Caco-2 (cell line): ENCODE data around the gene CALM1. TPM values are rescaled to one million over a fixed set of nuclear protein-coding genes. Genes with fewer than 3 reads are reported as not detected.

Experiments used
- BruUV-seq: library from RNA; stranded (reverse); fragments of 400-500 nt; replicated peaks from 2 replicates; lab custom pipeline; 2021; lab: Mats Ljungman, UMichigan
- CTCF ChIA-PET: fragments of 300-600 bp; sonication (Branson Sonifier 250); formaldehyde crosslinking; loops from one replicate; lab custom pipeline; 2022; ENCODE audit warnings: antibody characterized with exemption; lab: Charles Lee
- POLR2A ChIA-PET: fragments of 300-600 bp; sonication (Branson Sonifier 250); formaldehyde crosslinking; loops from one replicate; lab custom pipeline; 2022; ENCODE audit warnings: antibody characterized with exemption; lab: Charles Lee
- DNase-seq, 2 experiments: peaks; one replicate each; pipeline versions ENCODE4 v3.0.0 to v3.0.0-alpha.2; 2020 to 2022
- H3K27me3 ChIP-seq: replicated peaks from 2 replicates; pipeline ENCODE4 v1.6.0; 2011; ENCODE audit warnings: low read length; ENCODE audit not compliant: control insufficient read depth, insufficient read depth
- H3K36me3 ChIP-seq: 2 replicates; pipeline ENCODE4 v1.5.1; 2011; ENCODE audit warnings: low read length; ENCODE audit not compliant: control insufficient read depth, insufficient read depth
- H3K4me1 ChIP-seq: fragments of 250-450 bp; sonication (Bioruptor Pico); 2 replicates; pipeline ENCODE4 v1.5.1; 2020; ENCODE audit warnings: mild to moderate bottlenecking
- H3K4me3 ChIP-seq: 2 replicates; pipeline ENCODE4 v1.5.1; 2011; ENCODE audit warnings: low read depth, mild to moderate bottlenecking, control low read depth, low read length
- H3K9me3 ChIP-seq: fragments of 250-450 bp; sonication (Bioruptor Pico); 2 replicates; pipeline ENCODE4 v1.5.1; 2020; ENCODE audit warnings: mild to moderate bottlenecking, moderate library complexity
- H3K27ac Mint-ChIP-seq: one replicate; pipeline ENCODE4 v1.8.0; 2022; ENCODE audit warnings: mixed read lengths; ENCODE audit not compliant: unreplicated experiment
- H3K27me3 Mint-ChIP-seq: one replicate; pipeline ENCODE4 v1.8.0; 2022; ENCODE audit warnings: mixed read lengths; ENCODE audit not compliant: insufficient read depth, unreplicated experiment
- H3K36me3 Mint-ChIP-seq: one replicate; pipeline ENCODE4 v1.8.0; 2022; ENCODE audit warnings: mild to moderate bottlenecking, mixed read lengths; ENCODE audit not compliant: insufficient read depth, unreplicated experiment
- H3K4me1 Mint-ChIP-seq: one replicate; pipeline ENCODE4 v1.8.0; 2022; ENCODE audit warnings: low read depth, mixed read lengths; ENCODE audit not compliant: unreplicated experiment
- H3K4me3 Mint-ChIP-seq: one replicate; pipeline ENCODE4 v1.8.0; 2022; ENCODE audit warnings: mild to moderate bottlenecking, moderate library complexity, mixed read lengths; ENCODE audit not compliant: unreplicated experiment
- H3K9me3 Mint-ChIP-seq: one replicate; pipeline ENCODE4 v1.8.0; 2022; ENCODE audit warnings: mixed read lengths; ENCODE audit not compliant: unreplicated experiment
- intact Hi-C: fragments of 100-400 bp; cut with micrococcal nuclease; formaldehyde crosslinking; loops from one replicate; pipeline ENCODE4 v1.10.0; 2022; ENCODE audit not compliant: unreplicated experiment
- total RNA-seq: library from RNA; stranded (reverse); gene quantifications from 2 replicates; pipeline ENCODE4 v1.2.3, GENCODE V29; 2022
- TF ChIP-seq, protein P1 (sequence below), 2 experiments: fragments of 200-600 bp in 1 of 2; IDR thresholded peaks; 1 replicate in 1 of 2; 2 replicates in 1 of 2; pipeline versions ENCODE4 v1.5.1 to v1.8.0; 2011 to 2022; ENCODE audit warnings: antibody characterized with exemption in 1 of 2, control low read depth in 1 of 2, inconsistent platforms in 1 of 2, low read depth in 1 of 2, low read length in 1 of 2, mild to moderate bottlenecking in 1 of 2, moderate library complexity in 1 of 2; ENCODE audit not compliant: insufficient read depth in 1 of 2, severe bottlenecking in 1 of 2, unreplicated experiment in 1 of 2

Gene CALM1
- total RNA-seq, 1 experiment from 2014 or later: 437 TPM

DNA sequence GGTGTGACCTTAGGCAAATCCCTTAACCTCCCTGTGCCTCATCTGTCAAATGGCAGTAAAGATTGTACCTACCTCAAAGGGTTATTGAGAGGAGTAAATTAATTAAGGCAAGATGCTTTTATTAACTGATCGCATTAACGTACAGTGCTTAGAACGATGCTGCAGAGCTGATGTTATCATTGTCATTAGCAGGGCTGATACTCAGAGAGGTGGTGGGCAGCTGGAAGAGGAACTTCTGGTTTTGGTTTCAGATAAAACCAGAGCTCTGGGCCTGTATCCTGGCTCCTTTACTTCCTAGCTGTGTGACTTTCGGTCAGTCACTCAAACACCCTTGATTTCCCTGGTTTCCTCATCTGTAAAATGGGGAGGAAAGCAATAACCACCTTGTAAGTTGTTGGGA, 55.1 kb downstream of the CALM1 start:
- POLR2A ChIA-PET: no interaction called here
- no TSS peak for BruUV-seq
- Histone ChIP-seq H3K27me3 (no peaks in the 10 kb centered on the region), H3K4me3 (no peak overlapping the region), H3K36me3 (no peaks in the 10 kb centered on the region), H3K9me3 (no peaks in the 10 kb centered on the region), H3K4me1 (no peaks in the 10 kb centered on the region)
- CTCF ChIA-PET: no interaction called here
- H3K27me3 Mint-ChIP-seq: no peaks in the 10 kb centered on the region
- H3K4me1 Mint-ChIP-seq: peaks cover 2% of the 10 kb centered on the region
- peaks cover 8% of the 10 kb centered on the region for H3K9me3 Mint-ChIP-seq
- no peak overlapping the region for H3K27ac Mint-ChIP-seq
- TF ChIP-seq, protein P1, sequence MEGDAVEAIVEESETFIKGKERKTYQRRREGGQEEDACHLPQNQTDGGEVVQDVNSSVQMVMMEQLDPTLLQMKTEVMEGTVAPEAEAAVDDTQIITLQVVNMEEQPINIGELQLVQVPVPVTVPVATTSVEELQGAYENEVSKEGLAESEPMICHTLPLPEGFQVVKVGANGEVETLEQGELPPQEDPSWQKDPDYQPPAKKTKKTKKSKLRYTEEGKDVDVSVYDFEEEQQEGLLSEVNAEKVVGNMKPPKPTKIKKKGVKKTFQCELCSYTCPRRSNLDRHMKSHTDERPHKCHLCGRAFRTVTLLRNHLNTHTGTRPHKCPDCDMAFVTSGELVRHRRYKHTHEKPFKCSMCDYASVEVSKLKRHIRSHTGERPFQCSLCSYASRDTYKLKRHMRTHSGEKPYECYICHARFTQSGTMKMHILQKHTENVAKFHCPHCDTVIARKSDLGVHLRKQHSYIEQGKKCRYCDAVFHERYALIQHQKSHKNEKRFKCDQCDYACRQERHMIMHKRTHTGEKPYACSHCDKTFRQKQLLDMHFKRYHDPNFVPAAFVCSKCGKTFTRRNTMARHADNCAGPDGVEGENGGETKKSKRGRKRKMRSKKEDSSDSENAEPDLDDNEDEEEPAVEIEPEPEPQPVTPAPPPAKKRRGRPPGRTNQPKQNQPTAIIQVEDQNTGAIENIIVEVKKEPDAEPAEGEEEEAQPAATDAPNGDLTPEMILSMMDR (IDR thresholded peaks at IDR 0.05; ENCODE audit: insufficient read depth in 1 of 2, low read depth in 1 of 2, low read length in 1 of 2, severe bottlenecking in 1 of 2, unreplicated experiment in 1 of 2): no peak
- no peak overlapping the region for H3K4me3 Mint-ChIP-seq
- no peaks in the 10 kb centered on the region for H3K36me3 Mint-ChIP-seq
- intact Hi-C loops: no loop called here
- DNase-seq: no peak

DNA sequence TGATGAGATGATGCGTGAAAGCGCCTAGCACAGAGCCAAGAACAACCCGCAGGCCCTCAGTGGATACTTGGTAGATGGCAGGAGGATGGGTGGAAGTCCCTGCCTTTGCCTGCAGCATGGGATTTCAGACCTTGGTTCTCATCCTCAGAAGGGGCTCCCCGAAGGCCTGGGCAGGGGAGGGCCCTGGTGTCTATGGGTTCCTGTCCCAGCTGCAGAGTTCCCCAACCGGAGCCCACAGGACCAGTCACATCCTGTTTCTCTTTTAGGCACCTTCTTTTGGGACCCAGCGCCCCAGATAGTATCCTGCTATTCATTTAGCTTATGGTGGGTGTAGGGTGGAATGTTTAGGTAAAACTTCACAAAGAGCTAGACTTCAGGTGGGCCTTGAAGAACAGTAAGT, 55.5 kb downstream of the CALM1 start:
- H3K27me3 ChIP-seq: no peaks in the 10 kb centered on the region
- no peak for DNase-seq
- H3K27me3 Mint-ChIP-seq: no peaks in the 10 kb centered on the region
- no peak overlapping the region for H3K4me3 ChIP-seq
- no peaks in the 10 kb centered on the region for H3K36me3 ChIP-seq
- no peak overlapping the region for H3K27ac Mint-ChIP-seq
- H3K4me3 Mint-ChIP-seq: no peak overlapping the region
- CTCF ChIA-PET: no interaction called here
- TF ChIP-seq, protein P1 (IDR thresholded peaks at IDR 0.05; ENCODE audit: insufficient read depth in 1 of 2, low read depth in 1 of 2, low read length in 1 of 2, severe bottlenecking in 1 of 2, unreplicated experiment in 1 of 2): no peak
- POLR2A ChIA-PET: no interaction called here
- no peaks in the 10 kb centered on the region for H3K9me3 ChIP-seq
- peaks cover 7% of the 10 kb centered on the region for H3K9me3 Mint-ChIP-seq
- H3K4me1 ChIP-seq: no peaks in the 10 kb centered on the region
- intact Hi-C loops: no loop called here
- BruUV-seq: no TSS peak
- no peaks in the 10 kb centered on the region for H3K36me3 Mint-ChIP-seq
- peaks cover 6% of the 10 kb centered on the region for H3K4me1 Mint-ChIP-seq

DNA sequence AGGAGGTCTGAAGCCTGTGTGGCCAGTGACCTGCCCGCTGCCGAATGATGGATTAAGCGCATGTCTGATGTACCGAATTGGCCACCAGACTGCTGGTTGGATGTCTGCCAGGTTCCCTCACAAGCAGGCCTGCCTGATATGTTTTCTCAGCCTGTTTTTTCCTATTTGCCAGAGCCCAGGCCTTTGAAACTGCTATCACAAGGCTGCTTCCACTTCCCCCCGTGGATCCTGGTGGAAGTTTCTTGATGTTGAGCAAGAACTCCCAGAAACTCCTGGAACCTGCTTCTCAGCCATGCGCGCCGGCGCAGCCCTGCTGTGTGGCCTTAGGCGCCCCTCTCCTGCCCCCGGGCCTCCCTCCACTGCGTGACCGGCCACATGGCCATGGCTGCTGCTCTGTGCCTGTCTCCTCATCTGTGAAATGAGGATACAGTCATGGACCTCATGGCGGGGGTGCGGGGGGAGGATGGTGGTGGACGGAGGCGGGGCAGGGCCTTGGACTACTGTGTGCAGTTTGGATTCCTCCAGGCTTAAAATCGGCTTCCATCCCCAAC, 56.6 kb downstream of the CALM1 start:
- Mint-ChIP-seq H3K4me1 (peaks cover 6% of the 10 kb centered on the region), H3K36me3 (no peaks in the 10 kb centered on the region), H3K27ac (no peak overlapping the region), H3K9me3 (no peaks in the 10 kb centered on the region), H3K4me3 (no peak overlapping the region), H3K27me3 (no peaks in the 10 kb centered on the region)
- H3K9me3 ChIP-seq: no peaks in the 10 kb centered on the region
- intact Hi-C loops: no loop called here
- DNase-seq: no peak
- no peaks in the 10 kb centered on the region for H3K4me1 ChIP-seq
- POLR2A ChIA-PET: no interaction called here
- CTCF ChIA-PET: no interaction called here
- TF ChIP-seq, protein P1 (IDR thresholded peaks at IDR 0.05; ENCODE audit: insufficient read depth in 1 of 2, low read depth in 1 of 2, low read length in 1 of 2, severe bottlenecking in 1 of 2, unreplicated experiment in 1 of 2): no peak
- no peak overlapping the region for H3K4me3 ChIP-seq
- H3K36me3 ChIP-seq: no peaks in the 10 kb centered on the region
- no peaks in the 10 kb centered on the region for H3K27me3 ChIP-seq
- BruUV-seq: no TSS peak
